Uterus (tissue), 4 donors: ENCODE measurements around the gene CREM. TPM values are rescaled to one million over a fixed set of nuclear protein-coding genes. Genes with fewer than 3 reads are reported as not detected.
A peak's percentile ranks its signal among the peaks of the same experiment; 100 is the strongest.

Source experiments
- DNase-seq, 2 donors: peaks; one replicate each; pipeline ENCODE4 v3.0.0-alpha.2; 2019 to 2020
- H3K27ac ChIP-seq, 2 donors: fragments of 200-600 bp; sonication (generic); 1 replicate in 1 of 2; 2 replicates in 1 of 2; pipeline ENCODE4 v1.5.1; 2016 to 2018
- H3K27me3 ChIP-seq, 2 donors: fragments of 200-600 bp; sonication (generic); one replicate each; pipeline ENCODE4 v1.5.1; 2018 to 2019; ENCODE audit warnings: control low read depth in 1 of 2
- H3K36me3 ChIP-seq, 2 donors: fragments of 200-600 bp; sonication (generic); one replicate each; pipeline ENCODE4 v1.5.1; 2019; ENCODE audit warnings: control low read depth in 1 of 2
- H3K4me1 ChIP-seq, 2 donors: fragments of 200-600 bp; sonication (generic); one replicate each; pipeline ENCODE4 v1.5.1; 2018 to 2019; ENCODE audit warnings: control low read depth in 1 of 2
- H3K4me3 ChIP-seq, 2 donors: fragments of 200-600 bp; sonication (generic); 1 replicate in 1 of 2; 2 replicates in 1 of 2; pipeline ENCODE4 v1.5.1; 2018 to 2019; ENCODE audit warnings: mild to moderate bottlenecking in 1 of 2
- H3K9me3 ChIP-seq, 2 donors: fragments of 200-600 bp; sonication (generic); one replicate each; pipeline ENCODE4 v1.5.1; 2019; ENCODE audit warnings: control low read depth in 1 of 2
- POLR2A ChIP-seq, 2 donors: fragments of 450-650 bp; IDR thresholded peaks; one replicate each; pipeline ENCODE4 v1.6.1; 2016; ENCODE audit warnings: antibody characterized with exemption in 2 of 2, mild to moderate bottlenecking in 1 of 2, moderate library complexity in 1 of 2
- intact Hi-C: fragments of 100-400 bp; cut with DNase I; formaldehyde crosslinking; loops from one replicate; pipeline ENCODE4 v1.15.1; 2023; ENCODE audit warnings: low total_unique reads
- total RNA-seq, 4 donors: library from RNA; depleted of rRNA in 3 of 4; stranded (reverse); fragments of >200 nt in 3 of 4; gene quantifications; one replicate each; pipeline versions ENCODE4 v1.1.0 to v1.2.4, GENCODE V29; 2014 to 2023
- TF ChIP-seq, protein P1 (sequence below), 4 experiments: fragments of 200-600 bp in 2 of 4; fragments of 450-650 bp in 2 of 4; sonication (generic) in 2 of 4; IDR thresholded peaks; one replicate each; pipeline ENCODE4 v1.5.1; 2016 to 2019; ENCODE audit warnings: antibody characterized with exemption in 4 of 4, mild to moderate bottlenecking in 2 of 4, moderate library complexity in 1 of 4
- donor health status: DM: yes; HTN: yes; CAD: no.

CREM gene
- total RNA-seq, 4 donors from 2014 or later, result 35.3 to 183 (median 57.0) TPM

DNA sequence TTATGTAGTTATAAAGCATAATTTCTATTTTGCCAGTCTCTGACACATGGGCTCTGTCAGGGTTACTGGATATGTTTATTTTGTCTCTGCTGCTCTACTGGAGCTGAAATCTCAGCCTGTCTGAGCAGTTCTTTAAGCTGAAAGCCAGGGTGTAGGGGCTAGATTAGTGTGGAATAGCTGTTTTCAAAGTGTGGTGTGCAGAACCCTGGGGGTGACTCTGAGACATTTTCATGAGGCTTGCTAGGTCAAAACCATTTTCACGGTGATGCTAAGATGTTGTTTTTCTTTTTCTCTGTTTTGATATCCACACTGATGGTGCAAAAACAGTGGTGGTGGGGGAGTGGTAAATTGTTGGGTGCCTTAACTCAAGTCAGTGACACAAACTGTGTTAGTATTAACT, 45.5 kb downstream of the CREM start:
- H3K36me3 ChIP-seq, result no peaks in the 10 kb centered on the region
- intact Hi-C loops, result no loop called here
- peak overlapping the region; percentile 17 to 33 for H3K27ac ChIP-seq
- DNase-seq, result no peak
- no peaks in the 10 kb centered on the region for H3K9me3 ChIP-seq
- no peaks in the 10 kb centered on the region for H3K4me1 ChIP-seq
- TF ChIP-seq, protein P1, sequence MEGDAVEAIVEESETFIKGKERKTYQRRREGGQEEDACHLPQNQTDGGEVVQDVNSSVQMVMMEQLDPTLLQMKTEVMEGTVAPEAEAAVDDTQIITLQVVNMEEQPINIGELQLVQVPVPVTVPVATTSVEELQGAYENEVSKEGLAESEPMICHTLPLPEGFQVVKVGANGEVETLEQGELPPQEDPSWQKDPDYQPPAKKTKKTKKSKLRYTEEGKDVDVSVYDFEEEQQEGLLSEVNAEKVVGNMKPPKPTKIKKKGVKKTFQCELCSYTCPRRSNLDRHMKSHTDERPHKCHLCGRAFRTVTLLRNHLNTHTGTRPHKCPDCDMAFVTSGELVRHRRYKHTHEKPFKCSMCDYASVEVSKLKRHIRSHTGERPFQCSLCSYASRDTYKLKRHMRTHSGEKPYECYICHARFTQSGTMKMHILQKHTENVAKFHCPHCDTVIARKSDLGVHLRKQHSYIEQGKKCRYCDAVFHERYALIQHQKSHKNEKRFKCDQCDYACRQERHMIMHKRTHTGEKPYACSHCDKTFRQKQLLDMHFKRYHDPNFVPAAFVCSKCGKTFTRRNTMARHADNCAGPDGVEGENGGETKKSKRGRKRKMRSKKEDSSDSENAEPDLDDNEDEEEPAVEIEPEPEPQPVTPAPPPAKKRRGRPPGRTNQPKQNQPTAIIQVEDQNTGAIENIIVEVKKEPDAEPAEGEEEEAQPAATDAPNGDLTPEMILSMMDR (IDR thresholded peaks at IDR 0.05), result no peak
- no peak for TF ChIP-seq POLR2A (IDR thresholded peaks at IDR 0.05)
- H3K4me3 ChIP-seq, result no peak overlapping the region
- H3K27me3 ChIP-seq, result no peaks in the 10 kb centered on the region

DNA sequence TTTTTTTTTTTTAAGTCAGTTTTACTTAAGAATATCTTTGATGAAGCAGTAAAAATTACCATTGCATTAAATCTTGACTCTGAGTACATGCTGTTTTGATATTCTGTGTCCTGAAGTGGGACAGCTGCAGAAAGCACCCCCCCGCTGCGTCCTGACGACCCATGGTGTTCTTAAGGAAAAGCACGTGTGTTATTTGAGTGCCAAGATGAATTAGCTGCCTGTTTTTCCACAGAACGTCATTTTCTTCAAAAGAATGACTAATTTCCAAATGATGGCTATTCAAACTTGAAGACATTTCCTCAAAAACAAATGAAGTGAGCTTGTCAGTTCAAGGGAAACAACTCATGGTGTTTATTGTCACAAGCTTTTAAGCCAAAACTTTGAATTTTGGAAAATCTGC, 45.9 kb downstream of the CREM start:
- intact Hi-C loops, result no loop called here
- no peak overlapping the region for H3K4me3 ChIP-seq
- H3K4me1 ChIP-seq, result no peaks in the 10 kb centered on the region
- H3K27ac ChIP-seq, result peak overlapping the region; percentile 18 to 33
- H3K27me3 ChIP-seq, result no peaks in the 10 kb centered on the region
- H3K9me3 ChIP-seq, result no peaks in the 10 kb centered on the region
- no peak for TF ChIP-seq POLR2A (IDR thresholded peaks at IDR 0.05)
- TF ChIP-seq, protein P1 (IDR thresholded peaks at IDR 0.05), result no peak
- no peaks in the 10 kb centered on the region for H3K36me3 ChIP-seq
- DNase-seq, result peak; percentile 38

DNA sequence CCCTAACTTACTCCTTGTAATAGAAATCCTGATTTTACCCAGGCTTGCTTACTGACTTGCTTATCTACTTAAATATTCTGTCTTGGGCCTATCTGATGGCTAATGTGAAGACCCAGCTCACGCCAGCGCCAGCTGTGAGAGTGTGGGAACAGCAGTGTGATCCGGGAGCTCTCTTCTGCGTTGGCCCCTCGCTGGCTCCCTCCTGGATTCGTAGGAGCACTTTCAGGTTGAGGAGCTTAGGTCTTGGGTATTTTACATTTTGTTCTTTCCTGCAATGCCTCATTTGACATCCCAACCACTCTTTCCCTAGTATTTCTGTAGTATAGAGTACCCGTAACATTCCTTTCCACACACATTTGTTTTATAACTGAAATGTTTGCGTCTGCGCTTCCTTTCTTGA, 51.7 kb downstream of the CREM start:
- intact Hi-C loops, result no loop called here
- Histone ChIP-seq H3K27me3 (no peaks in the 10 kb centered on the region), H3K36me3 (no peaks in the 10 kb centered on the region), H3K4me1 (no peaks in the 10 kb centered on the region), H3K4me3 (no peak overlapping the region), H3K27ac (no peak overlapping the region), H3K9me3 (no peaks in the 10 kb centered on the region)
- DNase-seq, result no peak
- TF ChIP-seq POLR2A (IDR thresholded peaks at IDR 0.05), result no peak
- TF ChIP-seq, protein P1 (IDR thresholded peaks at IDR 0.05), result no peak

DNA sequence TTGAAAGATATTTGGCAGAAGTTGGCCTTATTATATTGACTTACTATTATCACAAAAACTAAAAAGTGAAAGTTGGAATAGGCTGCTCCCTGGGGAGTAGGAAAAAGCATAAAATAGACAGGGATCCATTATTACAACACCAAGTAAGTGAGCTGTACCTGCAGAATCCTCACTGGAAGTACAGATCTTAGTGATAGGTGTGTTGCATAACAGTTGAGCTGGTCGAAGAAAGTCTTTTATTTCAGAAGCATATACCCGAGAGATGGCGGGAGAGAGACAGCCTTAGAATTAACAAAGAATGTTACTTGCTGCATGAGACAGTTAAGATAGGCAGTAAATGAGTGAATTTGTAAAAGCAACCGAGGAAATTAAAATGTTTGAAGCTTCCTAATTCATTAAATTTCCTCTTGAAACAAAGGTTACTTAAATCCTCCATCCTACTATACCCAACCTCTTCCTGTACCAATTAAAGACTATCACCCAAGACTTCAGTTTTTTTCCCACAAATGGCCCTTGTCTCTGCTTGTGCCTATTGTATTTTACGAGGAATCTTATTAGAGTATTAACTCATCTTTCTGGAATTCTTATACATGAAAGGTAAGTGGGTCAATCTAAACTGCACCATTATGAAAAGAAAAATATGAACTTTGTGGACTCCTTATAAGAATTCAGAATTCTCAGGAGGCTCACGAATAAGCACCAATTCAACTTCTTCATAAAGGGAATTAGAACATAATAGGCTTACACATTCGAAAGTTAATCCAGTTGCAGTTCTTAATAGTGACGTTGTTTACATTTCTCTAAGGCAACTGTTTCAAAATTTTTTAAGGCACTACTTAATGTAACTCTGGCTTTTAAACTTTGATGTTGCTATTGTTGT, 56.2 kb downstream of the CREM start:
- no peak for TF ChIP-seq POLR2A (IDR thresholded peaks at IDR 0.05)
- TF ChIP-seq, protein P1 (IDR thresholded peaks at IDR 0.05), result no peak
- intact Hi-C loops, result no loop called here
- no peak overlapping the region for H3K27ac ChIP-seq

DNA sequence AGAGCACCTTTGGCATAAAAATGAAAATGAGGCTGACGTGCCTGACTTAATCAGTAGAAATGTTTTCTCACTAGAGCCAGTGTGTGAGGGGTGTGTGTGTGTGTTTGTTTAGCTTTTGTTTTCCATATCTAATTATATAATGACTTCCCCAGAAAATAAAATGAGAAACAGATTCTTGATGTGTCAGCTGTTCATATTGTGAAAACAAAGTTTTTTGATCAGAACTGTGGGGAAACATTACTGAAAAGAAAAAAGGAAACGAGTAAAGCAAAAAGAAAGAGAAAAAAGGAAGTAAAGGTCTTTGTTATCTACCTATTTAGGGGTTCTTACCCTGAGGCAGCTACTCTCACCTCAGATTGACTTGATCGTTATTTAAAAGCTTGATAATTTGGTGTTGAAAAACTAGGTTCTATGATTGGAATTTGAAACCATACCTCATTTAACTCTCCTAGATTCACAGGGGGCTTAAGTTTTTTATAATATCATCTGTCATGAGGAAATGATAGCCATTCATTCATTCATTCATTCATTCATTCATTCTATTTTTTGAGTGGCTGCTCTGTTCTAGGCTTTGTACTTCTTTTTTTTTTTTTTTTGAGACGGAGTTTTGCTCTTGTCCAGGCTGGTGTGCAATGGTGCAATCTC, 58.0 kb downstream of the CREM start:
- TF ChIP-seq, protein P1 (IDR thresholded peaks at IDR 0.05), result no peak
- no peak for TF ChIP-seq POLR2A (IDR thresholded peaks at IDR 0.05)
- H3K9me3 ChIP-seq, result no peaks in the 10 kb centered on the region
- H3K4me3 ChIP-seq, result no peak overlapping the region
- H3K4me1 ChIP-seq, result no peaks in the 10 kb centered on the region
- H3K27ac ChIP-seq, result no peak overlapping the region
- intact Hi-C loops, result no loop called here
- no peaks in the 10 kb centered on the region for H3K36me3 ChIP-seq
- H3K27me3 ChIP-seq, result no peaks in the 10 kb centered on the region
- DNase-seq, result no peak

More for the DNA sequence above, 56.2 kb downstream of the CREM start:
- no peak for DNase-seq
- Histone ChIP-seq H3K9me3 (no peaks in the 10 kb centered on the region), H3K36me3 (no peaks in the 10 kb centered on the region), H3K27me3 (no peaks in the 10 kb centered on the region), H3K4me3 (no peak overlapping the region), H3K4me1 (no peaks in the 10 kb centered on the region)
